SJSA1 (cell line): ENCODE measurements around the gene CALCR. TPM values are rescaled to one million over a fixed set of nuclear protein-coding genes. Genes with fewer than 3 reads are reported as not detected.

Experiments used
- DNase-seq, 2 experiments: peaks; one replicate each; pipeline ENCODE4 v3.0.0-alpha.2; 2015 to 2020; ENCODE audit warnings: low spot score in 2 of 2, low read depth in 1 of 2
- H3K27ac ChIP-seq: fragments of 250-450 bp; sonication (Bioruptor Pico); 2 replicates; pipeline ENCODE4 v1.5.1; 2020; ENCODE audit warnings: mild to moderate bottlenecking, moderate library complexity
- H3K27me3 ChIP-seq: fragments of 250-450 bp; sonication (Bioruptor Pico); replicated peaks from 2 replicates; pipeline ENCODE4 v1.5.1; 2020; ENCODE audit warnings: mild to moderate bottlenecking, moderate library complexity
- H3K36me3 ChIP-seq: fragments of 250-450 bp; sonication (Bioruptor Pico); 2 replicates; pipeline ENCODE4 v1.5.1; 2020; ENCODE audit warnings: mild to moderate bottlenecking
- H3K4me1 ChIP-seq: fragments of 250-450 bp; sonication (Bioruptor Pico); replicated peaks from 2 replicates; pipeline ENCODE4 v1.6.1; 2021; ENCODE audit warnings: mild to moderate bottlenecking
- H3K4me3 ChIP-seq: fragments of 250-450 bp; sonication (Bioruptor Pico); 2 replicates; pipeline ENCODE4 v1.5.1; 2020; ENCODE audit warnings: mild to moderate bottlenecking
- H3K9me3 ChIP-seq: fragments of 250-450 bp; sonication (Bioruptor Pico); replicated peaks from 2 replicates; pipeline ENCODE4 v1.5.1; 2020; ENCODE audit warnings: mild to moderate bottlenecking
- total RNA-seq: library from RNA; depleted of rRNA; stranded (reverse); fragments of >200 nt; shearing (Covaris generic); gene quantifications from 2 replicates; pipeline ENCODE4 v1.2.3, GENCODE V29; 2014

CALCR gene
- total RNA-seq, 1 experiment from 2014 or later: not detected

DNA sequence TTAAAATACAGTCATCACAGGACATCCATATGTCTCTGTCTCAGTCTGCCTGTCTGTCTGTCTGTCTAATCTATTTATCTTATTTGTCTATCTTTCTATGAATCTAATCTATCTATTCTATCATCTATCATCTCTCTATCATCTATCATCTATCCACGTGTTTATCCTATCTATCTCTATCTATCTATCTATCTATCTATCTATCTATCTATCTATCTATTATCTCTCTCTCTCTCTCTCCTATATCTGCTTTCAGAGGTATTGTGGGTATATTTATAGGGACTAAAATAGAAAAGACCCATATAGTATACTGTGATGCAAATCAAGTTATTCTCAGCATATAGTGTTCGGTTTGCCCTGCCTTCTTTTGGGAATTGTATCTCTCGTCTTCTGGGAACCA is 174.9 kb downstream of the CALCR start:
- Histone ChIP-seq H3K36me3 (no peaks in the 10 kb centered on the region), H3K9me3 (no peaks in the 10 kb centered on the region), H3K4me3 (no peak overlapping the region), H3K27ac (no peak overlapping the region), H3K4me1 (no peaks in the 10 kb centered on the region), H3K27me3 (peaks cover 4% of the 10 kb centered on the region)
- no peak for DNase-seq

DNA sequence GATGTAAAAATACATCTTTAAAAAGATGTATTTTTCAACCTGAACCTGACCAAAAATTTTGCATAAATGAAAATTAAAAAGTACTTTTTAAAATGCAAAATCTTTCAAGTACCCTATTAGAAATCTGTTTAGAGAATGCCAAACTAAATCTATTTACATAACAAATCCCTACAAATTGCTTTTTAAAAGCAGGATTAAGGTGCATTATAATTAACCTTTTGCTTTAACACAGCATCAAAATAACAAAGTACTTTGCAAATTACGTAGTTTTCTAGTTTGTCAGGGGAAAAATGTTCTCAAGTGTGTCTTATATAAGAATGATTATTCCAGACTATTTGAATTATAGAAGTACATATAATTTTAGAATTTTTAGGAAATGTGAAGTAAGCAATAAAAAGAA is 181.5 kb downstream of the CALCR start:
- Histone ChIP-seq H3K4me3 (no peak overlapping the region), H3K4me1 (no peaks in the 10 kb centered on the region), H3K9me3 (no peaks in the 10 kb centered on the region), H3K27me3 (peaks cover 23% of the 10 kb centered on the region), H3K27ac (no peak overlapping the region), H3K36me3 (no peaks in the 10 kb centered on the region)
- DNase-seq: no peak

DNA sequence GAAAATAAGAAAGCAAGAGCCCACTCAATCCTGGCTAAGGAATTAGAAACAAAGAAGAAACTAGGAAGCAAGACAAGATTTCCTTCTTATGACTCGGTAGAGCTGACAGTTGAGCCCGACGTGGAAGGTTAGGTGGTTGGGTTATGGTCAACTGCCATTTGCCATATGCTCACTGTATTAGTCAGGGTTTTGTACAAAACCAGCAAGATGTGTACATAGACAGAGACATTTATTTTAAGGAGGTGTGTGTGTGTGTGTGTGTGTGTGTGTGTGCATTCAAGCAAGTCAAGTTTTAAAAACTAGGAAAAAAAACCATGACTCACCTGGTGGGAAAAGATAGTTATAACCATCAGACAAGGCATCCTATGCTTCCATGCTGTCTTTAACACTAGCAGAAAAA is 183.9 kb downstream of the CALCR start:
- Histone ChIP-seq H3K4me1 (no peaks in the 10 kb centered on the region), H3K36me3 (no peaks in the 10 kb centered on the region), H3K4me3 (no peak overlapping the region), H3K9me3 (no peaks in the 10 kb centered on the region), H3K27ac (no peak overlapping the region), H3K27me3 (peaks cover 23% of the 10 kb centered on the region)
- no peak for DNase-seq

DNA sequence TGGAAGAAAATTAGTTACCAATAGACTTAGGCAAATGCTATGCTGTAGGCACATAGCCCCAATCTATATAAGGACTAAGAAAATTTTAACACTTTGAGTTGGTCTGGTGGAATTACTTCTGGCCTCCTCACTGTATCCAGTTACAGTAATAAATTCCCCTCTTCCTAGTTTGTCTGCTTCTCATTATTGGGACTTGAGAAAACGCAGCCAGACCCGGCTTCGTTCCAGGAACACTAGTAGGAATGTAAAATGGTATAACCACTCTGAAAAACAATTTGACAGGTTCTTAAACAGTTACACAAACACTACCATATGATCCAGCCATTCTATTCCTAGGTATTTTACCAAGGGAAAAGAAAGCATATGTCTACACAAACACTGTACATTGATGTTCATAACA is 192.2 kb downstream of the CALCR start:
- Histone ChIP-seq H3K9me3 (0 out of 2 replicates have a peak, but pooled peaks cover 3% of the 10 kb centered on the region), H3K27ac (no peak overlapping the region), H3K36me3 (no peaks in the 10 kb centered on the region), H3K4me1 (no peaks in the 10 kb centered on the region), H3K4me3 (no peak overlapping the region), H3K27me3 (peaks cover 14% of the 10 kb centered on the region)
- no peak for DNase-seq

DNA sequence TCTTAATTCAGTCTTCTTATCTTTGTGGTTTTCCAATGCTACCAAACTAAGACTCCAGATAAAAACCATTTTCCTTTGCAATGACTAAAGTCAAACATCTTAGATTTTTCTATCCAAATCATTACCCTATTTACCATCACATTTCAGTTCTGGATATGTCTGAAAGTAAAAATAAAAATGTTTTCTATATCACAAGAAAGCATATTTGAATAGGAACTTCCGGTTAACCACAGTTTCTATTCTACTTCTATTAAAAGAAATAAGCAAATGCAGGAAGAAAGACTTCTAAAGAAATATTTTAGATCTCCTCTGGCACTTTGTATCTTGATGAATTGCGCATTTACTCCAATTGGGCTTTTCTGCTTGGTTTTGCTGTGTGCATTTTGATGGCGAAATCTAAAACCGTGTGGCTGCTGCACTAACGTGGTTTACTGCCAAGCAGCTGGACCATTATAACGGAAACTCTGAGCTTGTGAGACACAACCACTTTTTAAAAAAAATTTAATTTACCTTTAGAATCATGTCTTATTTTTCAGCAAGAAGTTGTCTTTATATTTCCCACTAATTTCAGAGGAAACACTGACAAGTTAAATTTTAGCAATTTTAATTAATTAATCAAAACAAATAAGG is 196.3 kb downstream of the CALCR start:
- Histone ChIP-seq H3K4me3 (no peak overlapping the region), H3K36me3 (no peaks in the 10 kb centered on the region), H3K4me1 (peaks cover 3% of the 10 kb centered on the region; the same call in 1 of the 2 replicates), H3K27me3 (no peaks in the 10 kb centered on the region; the same call in none of the 2 replicates), H3K9me3 (0 out of 2 replicates have a peak, but pooled peaks cover 3% of the 10 kb centered on the region), H3K27ac (no peak overlapping the region)
- DNase-seq: no peak

DNA sequence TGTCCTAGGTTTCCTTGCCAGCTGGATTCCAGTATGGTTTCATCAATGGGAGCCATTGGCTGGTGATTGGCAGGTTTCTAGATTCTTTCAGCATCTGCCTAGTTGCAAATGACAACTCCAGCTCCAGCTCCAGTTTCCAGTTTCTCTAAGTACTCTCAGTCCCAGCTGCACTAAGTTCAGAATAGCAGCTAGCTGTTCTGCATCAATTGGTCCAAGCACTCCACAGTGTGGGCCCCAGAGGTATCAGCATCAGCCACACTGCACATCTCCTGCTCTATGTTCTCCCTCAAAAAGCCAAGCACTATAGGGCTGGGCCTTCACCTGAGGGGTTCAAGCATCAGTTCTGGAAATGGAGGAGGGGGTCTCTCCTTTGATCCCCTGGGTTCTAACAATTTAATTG is 198.9 kb downstream of the CALCR start:
- Histone ChIP-seq H3K27ac (no peak overlapping the region), H3K36me3 (no peaks in the 10 kb centered on the region), H3K4me1 (peaks cover 3% of the 10 kb centered on the region; the same call in 1 of the 2 replicates), H3K4me3 (no peak overlapping the region), H3K9me3 (0 out of 2 replicates have a peak, but pooled peaks cover 2% of the 10 kb centered on the region), H3K27me3 (no peaks in the 10 kb centered on the region; the same call in 1 of the 2 replicates)
- no peak for DNase-seq
